Neuronal stem cell (in vitro differentiated cells): Measurements from ENCODE around the gene LRRC37A3.
"Not testable (repeated sequence)": the region's sequence is repeated elsewhere in the genome, so short reads cannot be mapped to it uniquely, and the experiment has no call there.

Experiments
- DNase-seq: peaks from one replicate; pipeline ENCODE4 v3.0.0-alpha.2; 2013; ENCODE audit warnings: low spot score
- H2AFZ ChIP-seq: one replicate; pipeline ENCODE4 v1.6.1; 2013; ENCODE audit warnings: mild to moderate bottlenecking, low read length, inconsistent platforms
- H2AK5ac ChIP-seq: 2 replicates; pipeline ENCODE4 v1.6.1; 2013; ENCODE audit warnings: low read depth, mild to moderate bottlenecking, inconsistent platforms, low read length, moderate library complexity, mixed read lengths
- H2BK120ac ChIP-seq: 2 replicates; pipeline ENCODE4 v1.6.1; 2013; ENCODE audit warnings: low read depth, mild to moderate bottlenecking, inconsistent platforms, low read length, moderate library complexity, mixed read lengths
- H2BK12ac ChIP-seq: one replicate; pipeline ENCODE4 v1.6.1; 2013; ENCODE audit warnings: low read length, inconsistent platforms
- H2BK15ac ChIP-seq: 2 replicates; pipeline ENCODE4 v1.6.1; 2013; ENCODE audit warnings: mild to moderate bottlenecking, low read length, inconsistent platforms, mixed read lengths
- H2BK5ac ChIP-seq: one replicate; pipeline ENCODE4 v1.6.1; 2013; ENCODE audit warnings: inconsistent platforms, mild to moderate bottlenecking, low read length, moderate library complexity
- H3K14ac ChIP-seq: one replicate; pipeline ENCODE4 v1.6.1; 2013; ENCODE audit warnings: low read length, inconsistent platforms
- H3K18ac ChIP-seq: 2 replicates; pipeline ENCODE4 v1.6.1; 2013; ENCODE audit warnings: low read length, inconsistent platforms
- H3K23ac ChIP-seq: 2 replicates; pipeline ENCODE4 v1.6.1; 2013; ENCODE audit warnings: low read depth, mild to moderate bottlenecking, mixed read lengths, low read length, inconsistent platforms; ENCODE audit not compliant: poor library complexity
- H3K27ac ChIP-seq: replicated peaks from 3 replicates; pipeline ENCODE4 v1.5.1; 2013; ENCODE audit warnings: low read length, inconsistent platforms
- H3K27me3 ChIP-seq, 3 experiments: 2 replicates each; pipeline ENCODE4 v1.6.1; 2013; ENCODE audit warnings: low read length in 3 of 3, mild to moderate bottlenecking in 2 of 3, inconsistent platforms in 1 of 3, low read depth in 1 of 3, mixed read lengths in 1 of 3, moderate library complexity in 1 of 3; ENCODE audit not compliant: control insufficient read depth in 3 of 3, insufficient read depth in 3 of 3
- H3K36me3 ChIP-seq, 2 donors: replicated peaks in 1 of 2; 2 replicates each; pipeline ENCODE4 v1.6.1; 2013; ENCODE audit warnings: low read length in 2 of 2; ENCODE audit not compliant: control insufficient read depth in 2 of 2, insufficient read depth in 2 of 2
- H3K4ac ChIP-seq: 2 replicates; pipeline ENCODE4 v1.6.1; 2013; ENCODE audit warnings: inconsistent platforms, mild to moderate bottlenecking, low read length, moderate library complexity
- H3K4me1 ChIP-seq, 2 donors: 1 replicate in 1 of 2; 2 replicates in 1 of 2; pipeline ENCODE4 v1.6.1; 2013; ENCODE audit warnings: low read length in 2 of 2, low read depth in 1 of 2; ENCODE audit not compliant: control insufficient read depth in 2 of 2, insufficient read depth in 1 of 2
- H3K4me2 ChIP-seq: one replicate; pipeline ENCODE4 v1.6.1; 2013; ENCODE audit warnings: mild to moderate bottlenecking, low read length, inconsistent platforms; ENCODE audit not compliant: insufficient read depth, poor library complexity, severe bottlenecking
- H3K4me3 ChIP-seq, 2 donors: 2 replicates each; pipeline ENCODE4 v1.5.1; 2013; ENCODE audit warnings: low read length in 2 of 2, mild to moderate bottlenecking in 2 of 2, inconsistent platforms in 1 of 2, moderate library complexity in 1 of 2
- H3K79me1 ChIP-seq: one replicate; pipeline ENCODE4 v1.6.1; 2013; ENCODE audit warnings: low read depth, mild to moderate bottlenecking, inconsistent platforms, low read length, moderate library complexity
- H3K9ac ChIP-seq: one replicate; pipeline ENCODE4 v1.6.1; 2013; ENCODE audit warnings: mild to moderate bottlenecking, low read depth, low read length, inconsistent platforms; ENCODE audit not compliant: poor library complexity
- H3K9me3 ChIP-seq, 2 donors: replicated peaks in 1 of 2; 2 replicates each; pipeline versions ENCODE3 to v1.6.1; 2013; ENCODE audit warnings: low read length in 2 of 2, mild to moderate bottlenecking in 2 of 2, inconsistent platforms in 1 of 2, low read depth in 1 of 2, mixed read lengths in 1 of 2, moderate library complexity in 1 of 2; ENCODE audit not compliant: control insufficient read depth in 2 of 2, insufficient read depth in 1 of 2
- H4K8ac ChIP-seq: one replicate; pipeline ENCODE4 v1.6.1; 2013; ENCODE audit warnings: low read depth, mild to moderate bottlenecking, inconsistent platforms, low read length, moderate library complexity
- H4K91ac ChIP-seq: one replicate; pipeline ENCODE4 v1.6.1; 2013; ENCODE audit warnings: low read length, low read depth, mild to moderate bottlenecking, inconsistent platforms; ENCODE audit not compliant: poor library complexity
- WGBS, 2 donors: extraction: QIAGEN DNeasy Blood & Tissue Kit; methylation state at CpG; one replicate each; pipeline ENCODE4 v1.1.7; 2013; ENCODE audit warnings: missing lambda C conversion rate in 2 of 2, mixed read lengths in 1 of 2; ENCODE audit not compliant: insufficient read length in 2 of 2, insufficient replicate concordance in 1 of 2; ENCODE audit errors: extremely low coverage in 2 of 2; 5-methylcytosine and 5-hydroxymethylcytosine counted together

LRRC37A3 gene

GRCh38 chr17:64897136-64897535 lies 22.1 kb downstream of the LRRC37A3 start:
- peak overlapping the region; percentile 26 for H3K23ac ChIP-seq
- not testable (repeated sequence) for H3K4me1 ChIP-seq, H3K4me2 ChIP-seq, H2BK120ac ChIP-seq, H3K18ac ChIP-seq, H3K4me3 ChIP-seq, H2BK12ac ChIP-seq, H2AFZ ChIP-seq, H4K91ac ChIP-seq, H3K9me3 ChIP-seq, H2BK5ac ChIP-seq, H3K14ac ChIP-seq, H3K4ac ChIP-seq, H2AK5ac ChIP-seq, H2BK15ac ChIP-seq, H3K27me3 ChIP-seq, H4K8ac ChIP-seq, H3K27ac ChIP-seq, DNase-seq, H3K36me3 ChIP-seq, H3K79me1 ChIP-seq, H3K9ac ChIP-seq
- no CpG with 5 or more reads among the region's 15 CpGs for WGBS, 2 donors

- H3K4me3 ChIP-seq, DNase-seq, H2BK12ac ChIP-seq, H3K27me3 ChIP-seq, H2BK5ac ChIP-seq, H2BK120ac ChIP-seq, H2AFZ ChIP-seq, H3K14ac ChIP-seq, H3K4ac ChIP-seq, H2AK5ac ChIP-seq, H3K4me2 ChIP-seq, H3K36me3 ChIP-seq, H2BK15ac ChIP-seq, H4K91ac ChIP-seq, H3K18ac ChIP-seq, H3K4me1 ChIP-seq, H3K23ac ChIP-seq, H3K27ac ChIP-seq, H4K8ac ChIP-seq, H3K9me3 ChIP-seq, H3K79me1 ChIP-seq, H3K9ac ChIP-seq: not testable (repeated sequence)
- WGBS, 2 donors, result no CpG with 5 or more reads among the region's 29 CpGs
Observed at GRCh38 chr17:64874210-64874609, 45.1 kb downstream of the LRRC37A3 start.

- peak; percentile 47 for DNase-seq
- not testable (repeated sequence) for H2AK5ac ChIP-seq, H3K36me3 ChIP-seq, H3K18ac ChIP-seq, H3K27ac ChIP-seq, H3K14ac ChIP-seq, H4K8ac ChIP-seq, H3K9ac ChIP-seq, H3K23ac ChIP-seq, H4K91ac ChIP-seq, H2BK15ac ChIP-seq, H3K4me3 ChIP-seq, H2BK120ac ChIP-seq, H2BK5ac ChIP-seq, H3K4ac ChIP-seq, H3K4me2 ChIP-seq, H2BK12ac ChIP-seq, H3K79me1 ChIP-seq, H3K4me1 ChIP-seq, H3K27me3 ChIP-seq, H3K9me3 ChIP-seq
- peak overlapping the region; percentile 80 for H2AFZ ChIP-seq
- WGBS, 2 donors, result no CpG with 5 or more reads among the region's 49 CpGs
Observed at GRCh38 chr17:64847504-64848466, 71.5 kb downstream of the LRRC37A3 start.

DNA sequence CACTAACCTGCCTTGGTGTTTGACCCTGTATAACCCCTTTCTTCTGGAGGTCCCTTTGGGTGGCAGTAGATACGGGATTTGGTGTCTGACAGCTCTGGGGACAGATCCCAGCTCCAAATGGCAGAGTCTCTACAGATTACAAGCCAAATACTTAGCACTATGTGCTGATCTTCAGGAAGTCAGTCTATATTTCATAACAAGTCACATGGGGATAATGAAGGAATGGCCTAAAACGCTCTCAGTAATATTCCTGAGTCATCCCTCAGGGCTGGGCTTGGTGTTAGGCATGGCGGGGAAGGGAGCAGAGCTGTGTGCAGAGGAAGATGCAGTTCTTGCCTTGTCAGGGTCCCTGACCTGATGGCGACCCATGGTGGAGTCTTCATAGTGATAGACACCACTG lies 72.4 kb downstream of the LRRC37A3 start:
- not testable (repeated sequence) for H4K91ac ChIP-seq, H2AFZ ChIP-seq, H3K27ac ChIP-seq, H3K4ac ChIP-seq, H2BK15ac ChIP-seq, H3K27me3 ChIP-seq, H3K4me2 ChIP-seq, H3K14ac ChIP-seq, H3K23ac ChIP-seq, H3K4me3 ChIP-seq, H2AK5ac ChIP-seq, H2BK120ac ChIP-seq, DNase-seq, H3K36me3 ChIP-seq, H3K79me1 ChIP-seq, H3K9me3 ChIP-seq, H2BK5ac ChIP-seq, H3K18ac ChIP-seq, H4K8ac ChIP-seq, H3K9ac ChIP-seq, H2BK12ac ChIP-seq, H3K4me1 ChIP-seq
- WGBS, 2 donors, result no CpG with 5 or more reads among the region's 4 CpGs
